CD14-positive monocyte (primary cell): ENCODE measurements around the gene LRRC1. TPM values are rescaled to one million over a fixed set of nuclear protein-coding genes. Genes with fewer than 3 reads are reported as not detected.

Experiments used
- DNase-seq, 3 donors: peaks; one replicate each; pipeline ENCODE4 v3.0.0-alpha.2; 2011 to 2022
- H2AFZ ChIP-seq: 2 replicates; pipeline ENCODE4 v1.6.0; 2012; ENCODE audit warnings: mild to moderate bottlenecking, low read depth, low read length, inconsistent platforms; ENCODE audit not compliant: insufficient read depth, poor library complexity, severe bottlenecking
- H3K27ac ChIP-seq, 2 donors: 1 replicate in 1 of 2; 2 replicates in 1 of 2; pipeline ENCODE4 v1.5.1; 2012 to 2013; ENCODE audit warnings: low read length in 2 of 2, control low read depth in 1 of 2, inconsistent platforms in 1 of 2, low read depth in 1 of 2, mild to moderate bottlenecking in 1 of 2
- H3K27me3 ChIP-seq, 2 donors: one replicate each; pipeline versions ENCODE4 v1.6.0 to v1.6.1; 2011 to 2013; ENCODE audit warnings: low read length in 2 of 2; ENCODE audit not compliant: control insufficient read depth in 2 of 2, insufficient read depth in 2 of 2
- H3K36me3 ChIP-seq, 2 donors: replicated peaks in 1 of 2; 1 replicate in 1 of 2; 2 replicates in 1 of 2; pipeline versions ENCODE4 v1.5.1 to v1.6.1; 2012 to 2013; ENCODE audit warnings: low read length in 2 of 2, control low read depth in 1 of 2, inconsistent platforms in 1 of 2, mild to moderate bottlenecking in 1 of 2; ENCODE audit not compliant: insufficient read depth in 2 of 2, control insufficient read depth in 1 of 2
- H3K4me1 ChIP-seq, 2 donors: 1 replicate in 1 of 2; 2 replicates in 1 of 2; pipeline versions ENCODE4 v1.5.1 to v1.6.1; 2012 to 2013; ENCODE audit warnings: low read length in 2 of 2, control low read depth in 1 of 2, inconsistent platforms in 1 of 2, mild to moderate bottlenecking in 1 of 2, moderate library complexity in 1 of 2; ENCODE audit not compliant: insufficient read depth in 2 of 2, control insufficient read depth in 1 of 2
- H3K4me2 ChIP-seq: replicated peaks from 2 replicates; pipeline ENCODE3; 2012; ENCODE audit warnings: low read length, moderate library complexity, mild to moderate bottlenecking; ENCODE audit not compliant: poor library complexity, severe bottlenecking; ENCODE audit errors: extremely low read depth
- H3K4me3 ChIP-seq, 3 experiments: fragments of 200-600 bp in 1 of 3; sonication (generic) in 1 of 3; replicated peaks in 1 of 3; 1 replicate in 2 of 3; 2 replicates in 1 of 3; pipeline ENCODE4 v1.5.1; 2011 to 2013; ENCODE audit warnings: low read length in 3 of 3, mild to moderate bottlenecking in 3 of 3, control low read depth in 2 of 3, low read depth in 2 of 3, inconsistent platforms in 1 of 3, moderate library complexity in 1 of 3
- H3K79me2 ChIP-seq: 2 replicates; pipeline ENCODE4 v1.6.0; 2012; ENCODE audit warnings: mild to moderate bottlenecking, control low read depth, inconsistent platforms, low read length, moderate library complexity; ENCODE audit not compliant: insufficient read depth
- H3K9ac ChIP-seq: 2 replicates; pipeline ENCODE4 v1.6.0; 2017; ENCODE audit warnings: low read length, mild to moderate bottlenecking; ENCODE audit not compliant: insufficient read depth, poor library complexity, severe bottlenecking
- H3K9me3 ChIP-seq, 2 donors: replicated peaks in 1 of 2; 1 replicate in 1 of 2; 2 replicates in 1 of 2; pipeline versions ENCODE4 v1.5.1 to v1.6.1; 2012 to 2013; ENCODE audit warnings: low read length in 2 of 2, control low read depth in 1 of 2; ENCODE audit not compliant: control insufficient read depth in 1 of 2, insufficient read depth in 1 of 2
- H4K20me1 ChIP-seq: 2 replicates; pipeline ENCODE4 v1.6.0; 2012; ENCODE audit warnings: mild to moderate bottlenecking, low read length, control low read depth, moderate library complexity; ENCODE audit not compliant: insufficient read depth
- H3K27ac Mint-ChIP-seq, 7 donors: one replicate each; pipeline ENCODE4 v1.8.0; 2020; ENCODE audit warnings: mild to moderate bottlenecking in 7 of 7, mixed read lengths in 7 of 7, moderate library complexity in 6 of 7, inconsistent platforms in 2 of 7
- H3K27me3 Mint-ChIP-seq, 3 donors: one replicate each; pipeline ENCODE4 v1.8.0; 2021 to 2022; ENCODE audit warnings: low read depth in 3 of 3, mild to moderate bottlenecking in 3 of 3, mixed read lengths in 3 of 3, moderate library complexity in 3 of 3, inconsistent platforms in 1 of 3
- H3K36me3 Mint-ChIP-seq, 2 donors: one replicate each; pipeline ENCODE4 v1.8.0; 2020; ENCODE audit warnings: mixed read lengths in 2 of 2, inconsistent platforms in 1 of 2, mild to moderate bottlenecking in 1 of 2
- H3K4me1 Mint-ChIP-seq: one replicate; pipeline ENCODE4 v1.8.0; 2020; ENCODE audit warnings: mild to moderate bottlenecking, mixed read lengths
- H3K4me3 Mint-ChIP-seq, 2 donors: one replicate each; pipeline ENCODE4 v1.8.0; 2020; ENCODE audit warnings: mild to moderate bottlenecking in 2 of 2, mixed read lengths in 2 of 2, moderate library complexity in 1 of 2
- H3K9me3 Mint-ChIP-seq, 7 donors: one replicate each; pipeline ENCODE4 v1.8.0; 2020 to 2022; ENCODE audit warnings: mixed read lengths in 7 of 7, mild to moderate bottlenecking in 6 of 7, moderate library complexity in 6 of 7, inconsistent platforms in 2 of 7
- WGBS: methylation state at CpG from one replicate; pipeline ENCODE4 v1.1.5; 2013; ENCODE audit warnings: missing lambda C conversion rate; ENCODE audit not compliant: insufficient coverage; 5-methylcytosine and 5-hydroxymethylcytosine counted together
- intact Hi-C, 2 donors: fragments of 100-400 bp; cut with micrococcal nuclease; formaldehyde crosslinking; loops; one replicate each; pipeline versions ENCODE4 v1.15.0 to v1.15.1; 2023
- polyA plus RNA-seq, 3 donors: library from polyadenylated mRNA; depleted of rRNA in 1 of 3; unstranded in 2 of 3; stranded (reverse) in 1 of 3; fragments of 300-500 nt in 2 of 3; fragments of >200 nt in 1 of 3; fragmentation: Illumina TruSeq in 2 of 3; gene quantifications; 1 replicate in 2 of 3; 2 replicates in 1 of 3; pipeline ENCODE4 v1.2.3, GENCODE V29; 2012 to 2021
- TF ChIP-seq, protein P1 (sequence below): fragments of 200-600 bp; IDR thresholded peaks from one replicate; pipeline ENCODE4 v1.8.0; 2022; ENCODE audit warnings: antibody characterized with exemption, mild to moderate bottlenecking

Gene LRRC1
- polyA plus RNA-seq, 3 donors = 0.18 to 1.6 (median 0.92) TPM

DNA sequence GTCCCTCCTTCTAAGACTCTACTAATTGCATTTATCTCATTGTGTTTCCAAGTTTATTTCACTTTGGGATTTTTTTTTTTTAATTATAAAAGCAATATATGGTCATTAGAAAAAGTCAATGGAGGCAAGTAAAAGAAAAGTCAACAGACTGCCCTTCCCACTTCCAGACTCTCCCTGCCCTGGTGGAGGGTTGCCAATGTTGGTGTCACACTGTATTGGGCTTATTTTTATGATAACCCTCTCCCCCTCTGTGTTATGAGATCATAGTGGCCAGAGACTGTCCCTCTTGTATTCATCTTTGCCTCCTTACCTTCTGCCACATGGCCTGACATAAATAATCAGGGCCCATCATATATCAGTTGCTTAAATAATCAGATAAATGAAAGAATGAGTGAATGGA is 63.4 kb downstream of the LRRC1 start:
- DNase-seq = no peak
- intact Hi-C loops = no loop called here
- no peak overlapping the region for H3K27ac Mint-ChIP-seq
- TF ChIP-seq, protein P1, sequence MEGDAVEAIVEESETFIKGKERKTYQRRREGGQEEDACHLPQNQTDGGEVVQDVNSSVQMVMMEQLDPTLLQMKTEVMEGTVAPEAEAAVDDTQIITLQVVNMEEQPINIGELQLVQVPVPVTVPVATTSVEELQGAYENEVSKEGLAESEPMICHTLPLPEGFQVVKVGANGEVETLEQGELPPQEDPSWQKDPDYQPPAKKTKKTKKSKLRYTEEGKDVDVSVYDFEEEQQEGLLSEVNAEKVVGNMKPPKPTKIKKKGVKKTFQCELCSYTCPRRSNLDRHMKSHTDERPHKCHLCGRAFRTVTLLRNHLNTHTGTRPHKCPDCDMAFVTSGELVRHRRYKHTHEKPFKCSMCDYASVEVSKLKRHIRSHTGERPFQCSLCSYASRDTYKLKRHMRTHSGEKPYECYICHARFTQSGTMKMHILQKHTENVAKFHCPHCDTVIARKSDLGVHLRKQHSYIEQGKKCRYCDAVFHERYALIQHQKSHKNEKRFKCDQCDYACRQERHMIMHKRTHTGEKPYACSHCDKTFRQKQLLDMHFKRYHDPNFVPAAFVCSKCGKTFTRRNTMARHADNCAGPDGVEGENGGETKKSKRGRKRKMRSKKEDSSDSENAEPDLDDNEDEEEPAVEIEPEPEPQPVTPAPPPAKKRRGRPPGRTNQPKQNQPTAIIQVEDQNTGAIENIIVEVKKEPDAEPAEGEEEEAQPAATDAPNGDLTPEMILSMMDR = no peak
- H3K9ac ChIP-seq = no peak overlapping the region
- H2AFZ ChIP-seq = no peak overlapping the region
- H3K27ac ChIP-seq = no peak overlapping the region
- peaks cover 0 to 1% (median 0%) of the 10 kb centered on the region in 7 donors for H3K9me3 Mint-ChIP-seq
- no peaks in the 10 kb centered on the region for H3K79me2 ChIP-seq
- H4K20me1 ChIP-seq = no peaks in the 10 kb centered on the region
- H3K9me3 ChIP-seq = no peaks in the 10 kb centered on the region
- H3K36me3 ChIP-seq = no peaks in the 10 kb centered on the region
- H3K4me3 Mint-ChIP-seq = no peak overlapping the region
- no peaks in the 10 kb centered on the region for H3K4me1 Mint-ChIP-seq
- peaks cover 0 to 2% (median 0%) of the 10 kb centered on the region in 3 donors for H3K27me3 Mint-ChIP-seq
- no peak overlapping the region for H3K4me3 ChIP-seq
- H3K4me1 ChIP-seq = no peaks in the 10 kb centered on the region
- no peak overlapping the region for H3K4me2 ChIP-seq
- no peaks in the 10 kb centered on the region for H3K36me3 Mint-ChIP-seq
- H3K27me3 ChIP-seq = no peaks in the 10 kb centered on the region

DNA sequence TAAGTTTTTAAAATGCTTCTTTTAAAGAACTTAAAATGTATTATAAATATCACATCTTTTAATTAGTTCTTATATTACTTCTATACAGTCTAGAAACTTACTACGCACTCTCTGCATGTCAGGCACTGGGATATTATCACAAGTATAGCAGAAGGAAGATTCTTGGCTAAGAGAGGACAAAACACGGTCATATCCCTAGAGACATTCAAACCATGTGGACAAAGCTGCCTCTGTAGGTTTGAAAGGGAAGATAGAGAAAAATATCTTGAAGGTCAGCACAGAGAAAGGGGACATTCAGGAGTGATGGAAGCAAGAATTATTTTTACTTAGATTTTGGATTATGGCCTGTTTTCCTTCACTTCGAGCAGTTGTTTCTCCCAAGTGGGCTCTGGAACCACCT is 64.1 kb downstream of the LRRC1 start:
- H3K27me3 ChIP-seq = no peaks in the 10 kb centered on the region
- H3K4me1 Mint-ChIP-seq = no peaks in the 10 kb centered on the region
- no peak overlapping the region for H3K4me2 ChIP-seq
- peaks cover 0 to 2% (median 0%) of the 10 kb centered on the region in 3 donors for H3K27me3 Mint-ChIP-seq
- no peaks in the 10 kb centered on the region for H3K9me3 Mint-ChIP-seq
- H3K4me3 Mint-ChIP-seq = no peak overlapping the region
- no peaks in the 10 kb centered on the region for H3K36me3 Mint-ChIP-seq
- no peaks in the 10 kb centered on the region for H3K36me3 ChIP-seq
- H3K9ac ChIP-seq = no peak overlapping the region
- TF ChIP-seq, protein P1 = no peak
- no peaks in the 10 kb centered on the region for H3K79me2 ChIP-seq
- intact Hi-C loops = no loop called here
- H4K20me1 ChIP-seq = no peaks in the 10 kb centered on the region
- no peak overlapping the region for H3K27ac ChIP-seq
- DNase-seq = no peak
- H2AFZ ChIP-seq = no peak overlapping the region
- no peak overlapping the region for H3K27ac Mint-ChIP-seq
- WGBS = 100% methylated on average over 1 of the region's 3 CpGs
- H3K4me1 ChIP-seq = no peaks in the 10 kb centered on the region
- no peaks in the 10 kb centered on the region for H3K9me3 ChIP-seq
- H3K4me3 ChIP-seq = no peak overlapping the region
